Epithelial cell of esophagus (primary cell): ENCODE data around the gene OPRD1.
"Not testable (repeated sequence)": the region's sequence is repeated elsewhere in the genome, so short reads cannot be mapped to it uniquely, and the experiment has no call there.

Source experiments
- DNase-seq: peaks from one replicate; pipeline ENCODE4 v3.0.0; 2010; ENCODE audit warnings: low read depth
- H3K4me3 ChIP-seq: 2 replicates; pipeline ENCODE4 v1.5.1; 2011; ENCODE audit warnings: mild to moderate bottlenecking, low read length, control low read depth
- TF ChIP-seq, protein P1 (sequence below): IDR thresholded peaks from 2 replicates; pipeline ENCODE4 v1.5.1; 2011; ENCODE audit warnings: low read depth, mild to moderate bottlenecking, low read length, control low read depth, inconsistent platforms; ENCODE audit not compliant: insufficient read depth; ENCODE audit errors: missing control alignments

The OPRD1 gene

DNA sequence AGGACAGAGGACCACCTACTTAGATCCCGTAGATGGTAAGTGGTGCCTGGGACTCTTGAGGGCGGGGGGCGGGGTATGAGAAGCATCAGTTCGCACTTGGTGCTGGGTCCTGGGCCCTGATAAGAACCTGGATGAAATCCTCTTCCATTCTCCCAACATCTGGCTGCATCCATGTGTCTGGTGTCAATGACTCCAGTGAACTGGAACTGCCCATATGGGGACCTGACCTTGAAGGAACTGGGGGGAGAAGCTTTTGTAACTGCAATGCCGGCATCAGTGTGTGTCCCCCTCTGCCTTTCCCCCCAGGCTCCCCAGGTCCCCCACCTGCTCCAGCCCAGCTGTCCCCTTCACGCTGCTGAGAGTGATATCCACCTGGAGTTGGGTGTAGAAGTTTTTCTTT lies 52.7 kb downstream of the OPRD1 start:
- TF ChIP-seq, protein P1, sequence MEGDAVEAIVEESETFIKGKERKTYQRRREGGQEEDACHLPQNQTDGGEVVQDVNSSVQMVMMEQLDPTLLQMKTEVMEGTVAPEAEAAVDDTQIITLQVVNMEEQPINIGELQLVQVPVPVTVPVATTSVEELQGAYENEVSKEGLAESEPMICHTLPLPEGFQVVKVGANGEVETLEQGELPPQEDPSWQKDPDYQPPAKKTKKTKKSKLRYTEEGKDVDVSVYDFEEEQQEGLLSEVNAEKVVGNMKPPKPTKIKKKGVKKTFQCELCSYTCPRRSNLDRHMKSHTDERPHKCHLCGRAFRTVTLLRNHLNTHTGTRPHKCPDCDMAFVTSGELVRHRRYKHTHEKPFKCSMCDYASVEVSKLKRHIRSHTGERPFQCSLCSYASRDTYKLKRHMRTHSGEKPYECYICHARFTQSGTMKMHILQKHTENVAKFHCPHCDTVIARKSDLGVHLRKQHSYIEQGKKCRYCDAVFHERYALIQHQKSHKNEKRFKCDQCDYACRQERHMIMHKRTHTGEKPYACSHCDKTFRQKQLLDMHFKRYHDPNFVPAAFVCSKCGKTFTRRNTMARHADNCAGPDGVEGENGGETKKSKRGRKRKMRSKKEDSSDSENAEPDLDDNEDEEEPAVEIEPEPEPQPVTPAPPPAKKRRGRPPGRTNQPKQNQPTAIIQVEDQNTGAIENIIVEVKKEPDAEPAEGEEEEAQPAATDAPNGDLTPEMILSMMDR = no peak
- no peak for DNase-seq

DNA sequence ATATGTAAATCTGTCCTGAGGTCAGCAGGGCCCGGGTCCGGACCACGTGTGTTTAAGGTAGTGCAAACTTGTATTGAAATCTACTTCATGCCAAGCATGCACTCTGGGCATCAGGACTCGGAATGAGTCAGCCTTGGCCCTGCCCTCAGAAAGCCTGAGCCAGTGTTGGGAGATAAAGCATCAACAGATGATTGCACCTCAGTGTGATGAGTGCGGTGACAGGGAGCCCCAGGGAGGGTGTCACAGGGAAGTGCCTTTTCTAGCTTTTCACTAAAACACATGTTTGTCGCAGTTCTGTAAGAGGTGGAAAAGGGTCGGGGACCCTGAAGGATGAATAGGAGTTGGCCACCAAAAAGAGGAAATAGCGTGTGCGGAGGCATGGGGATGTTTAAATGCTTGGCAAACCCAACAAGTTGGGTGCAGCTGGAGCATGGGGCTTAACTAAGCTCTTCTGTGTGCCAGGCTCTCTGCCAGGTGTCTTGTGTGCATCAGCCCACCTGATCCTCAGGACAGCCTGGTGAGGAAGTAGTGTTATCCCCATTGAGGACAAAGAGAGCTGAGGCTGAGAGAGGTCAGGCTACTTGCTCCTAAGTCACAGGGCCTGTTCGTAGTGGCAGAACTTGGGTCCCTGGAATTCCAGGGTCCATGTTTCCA lies 54.2 kb downstream of the OPRD1 start:
- TF ChIP-seq, protein P1 = no peak
- H3K4me3 ChIP-seq = no peak overlapping the region
- DNase-seq = peak; percentile 57

More for the DNA sequence above, 52.7 kb downstream of the OPRD1 start:
- no peak overlapping the region for H3K4me3 ChIP-seq

- TF ChIP-seq, protein P1 = no peak
- no peak overlapping the region for H3K4me3 ChIP-seq
- DNase-seq = no peak
Measured at GRCh38 chr1:28867850-28868249, 55.9 kb downstream of the OPRD1 start.

GRCh38 chr1:28869952-28870351 lies 58.0 kb downstream of the OPRD1 start:
- TF ChIP-seq, protein P1 = no peak
- H3K4me3 ChIP-seq = no peak overlapping the region

GRCh38 chr1:28871631-28872401 lies 59.8 kb downstream of the OPRD1 start:
- H3K4me3 ChIP-seq = no peak overlapping the region
- DNase-seq = no peak
- TF ChIP-seq, protein P1 = no peak

More at GRCh38 chr1:28869952-28870351, 58.0 kb downstream of the OPRD1 start:
- DNase-seq = no peak

DNA sequence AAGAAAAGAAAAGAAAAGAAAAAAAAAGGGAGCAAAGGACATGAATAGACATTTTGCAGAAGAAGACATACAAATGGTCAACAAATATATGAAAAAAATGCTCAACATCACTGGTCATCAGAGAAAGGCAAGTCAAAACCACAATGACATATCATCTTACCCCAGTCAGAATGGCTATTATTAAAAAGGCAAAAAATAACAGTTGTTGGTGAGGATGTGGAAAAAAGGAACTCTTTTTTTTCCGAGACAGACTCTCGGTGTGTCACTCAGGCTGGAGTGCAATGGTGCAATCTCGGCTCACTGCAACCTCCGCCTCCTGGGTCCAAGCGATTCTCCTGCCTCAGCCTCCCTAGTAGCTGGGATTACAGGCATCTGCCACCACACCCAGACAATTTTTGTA lies 63.2 kb downstream of the OPRD1 start:
- H3K4me3 ChIP-seq, DNase-seq: not testable (repeated sequence)

DNA sequence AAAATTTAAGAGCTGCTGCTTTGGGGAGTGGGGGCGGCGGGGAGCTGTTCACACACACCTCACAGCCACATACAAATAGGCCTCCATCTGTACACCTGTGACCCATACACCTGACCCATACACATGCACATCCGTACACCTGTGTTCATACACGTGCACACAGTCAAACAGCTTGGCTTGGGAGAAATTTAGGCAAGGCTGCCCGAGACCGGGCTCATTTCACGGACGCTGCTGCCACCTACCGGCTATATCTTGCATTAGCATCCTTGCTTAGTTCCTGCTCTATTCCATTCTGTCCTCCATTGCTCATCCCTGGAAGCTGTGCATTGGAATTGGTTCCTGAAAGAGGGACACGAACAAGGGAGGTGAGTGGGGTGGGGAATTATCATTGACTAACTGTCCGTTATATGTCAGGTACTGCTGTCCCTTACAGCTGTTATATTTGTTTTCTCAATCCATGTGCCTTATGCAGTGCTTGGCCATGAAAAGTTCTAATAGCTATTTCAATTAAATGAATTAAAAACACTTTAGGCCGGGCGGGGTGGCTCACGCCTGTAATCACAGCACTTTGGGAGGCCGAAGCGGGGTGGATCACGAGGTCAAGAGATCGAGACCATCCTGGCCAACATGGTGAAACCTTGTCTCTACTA lies 65.3 kb downstream of the OPRD1 start:
- TF ChIP-seq, protein P1 = peak; percentile 90
- H3K4me3 ChIP-seq = no peak overlapping the region
- peak; percentile 85 for DNase-seq
